22Rv1 (cell line): ENCODE data around the gene LRRC40.

Experiments used
- CTCF ChIP-seq: fragments of 450-650 bp; IDR thresholded peaks from 2 replicates; pipeline ENCODE4 v1.5.1; 2017; ENCODE audit warnings: mild to moderate bottlenecking
- ZFX ChIP-seq: fragments of 450-650 bp; IDR thresholded peaks from 2 replicates; pipeline ENCODE4 v1.6.1; 2017; ENCODE audit warnings: antibody characterized with exemption, borderline replicate concordance

GRCh38 chr1:70195342-70195741 lies 10.0 kb downstream of the LRRC40 start:
- no peak for TF ChIP-seq CTCF
- TF ChIP-seq ZFX: no peak
